GM21381 (cell line): ENCODE data around the gene NYAP2.

Experiments used
- ATAC-seq: cut with Tn5 transposase; IDR thresholded peaks from one replicate; pipeline ENCODE4 v1.9.1; 2021; ENCODE audit warnings: mild to moderate bottlenecking, moderate library complexity; ENCODE audit not compliant: unreplicated experiment

Gene NYAP2

GRCh38 chr2:225479386-225479785 is 79.9 kb downstream of the NYAP2 start:
- ATAC-seq: no peak

- no peak for ATAC-seq
Observed at GRCh38 chr2:225484751-225485150, 85.2 kb downstream of the NYAP2 start.

- ATAC-seq: no peak
Observed at GRCh38 chr2:225486236-225486635, 86.7 kb downstream of the NYAP2 start.

- ATAC-seq: no peak
Observed at GRCh38 chr2:225487878-225488416, 88.4 kb downstream of the NYAP2 start.

GRCh38 chr2:225488743-225489142 is 89.2 kb downstream of the NYAP2 start:
- no peak for ATAC-seq

GRCh38 chr2:225493420-225494099 is 94.0 kb downstream of the NYAP2 start:
- no peak for ATAC-seq

GRCh38 chr2:225494100-225494459 is 94.6 kb downstream of the NYAP2 start:
- ATAC-seq: no peak

- ATAC-seq: no peak
Observed at GRCh38 chr2:225495706-225496105, 96.2 kb downstream of the NYAP2 start.

GRCh38 chr2:225496568-225496967 is 97.1 kb downstream of the NYAP2 start:
- no peak for ATAC-seq

GRCh38 chr2:225497166-225497565 is 97.7 kb downstream of the NYAP2 start:
- no peak for ATAC-seq

GRCh38 chr2:225501022-225501421 is 101.5 kb downstream of the NYAP2 start:
- no peak for ATAC-seq

- ATAC-seq: no peak
Observed at GRCh38 chr2:225502971-225503370, 103.5 kb downstream of the NYAP2 start.

- no peak for ATAC-seq
Observed at GRCh38 chr2:225510796-225511195, 111.3 kb downstream of the NYAP2 start.

GRCh38 chr2:225512469-225512868 is 113.0 kb downstream of the NYAP2 start:
- no peak for ATAC-seq

- no peak for ATAC-seq
Observed at GRCh38 chr2:225512876-225513540, 113.5 kb downstream of the NYAP2 start.

GRCh38 chr2:225515033-225515432 is 115.5 kb downstream of the NYAP2 start:
- ATAC-seq: no peak

GRCh38 chr2:225526760-225527390 is 127.4 kb downstream of the NYAP2 start:
- ATAC-seq: no peak

GRCh38 chr2:225531559-225531958 is 132.0 kb downstream of the NYAP2 start:
- ATAC-seq: no peak

- ATAC-seq: no peak
Observed at GRCh38 chr2:225532096-225532495, 132.6 kb downstream of the NYAP2 start.

GRCh38 chr2:225534037-225534436 is 134.5 kb downstream of the NYAP2 start:
- no peak for ATAC-seq

GRCh38 chr2:225534697-225535096 is 135.2 kb downstream of the NYAP2 start:
- ATAC-seq: no peak

- no peak for ATAC-seq
Observed at GRCh38 chr2:225536036-225536435, 136.5 kb downstream of the NYAP2 start.
